OCI-LY1 (cell line): ENCODE results near the gene RPS24.

Experiments used
- H2AFZ ChIP-seq: fragments of 200-600 bp; sonication (generic), shearing (Covaris generic); 2 replicates; pipeline ENCODE4 v1.6.0; 2014; ENCODE audit warnings: antibody characterized with exemption, mild to moderate bottlenecking, low read length
- H3F3A ChIP-seq: fragments of 200-600 bp; sonication (generic), shearing (Covaris generic); 2 replicates; pipeline ENCODE4 v1.6.0; 2014; ENCODE audit warnings: mild to moderate bottlenecking, antibody characterized with exemption, low read length, moderate library complexity; ENCODE audit not compliant: insufficient read depth
- H3K27ac ChIP-seq: fragments of 200-600 bp; sonication (generic); 2 replicates; pipeline ENCODE4 v1.5.1; 2014; ENCODE audit warnings: low read length, mixed run types, mild to moderate bottlenecking, low read depth; ENCODE audit not compliant: poor library complexity, severe bottlenecking
- H3K27me3 ChIP-seq: fragments of 200-600 bp; sonication (generic); 2 replicates; pipeline ENCODE4 v1.6.0; 2014; ENCODE audit warnings: antibody characterized with exemption, mild to moderate bottlenecking, low read length, moderate library complexity; ENCODE audit not compliant: insufficient read depth
- H3K36me3 ChIP-seq: fragments of 200-600 bp; sonication (generic); 2 replicates; pipeline ENCODE4 v1.6.1; 2014; ENCODE audit warnings: mild to moderate bottlenecking, antibody characterized with exemption, low read length, moderate library complexity, mixed read lengths; ENCODE audit not compliant: insufficient read depth
- H3K4me1 ChIP-seq: fragments of 200-600 bp; sonication (generic); 2 replicates; pipeline ENCODE4 v1.5.1; 2014; ENCODE audit warnings: mild to moderate bottlenecking, low read length, moderate library complexity; ENCODE audit not compliant: insufficient read depth, severe bottlenecking
- H3K4me2 ChIP-seq: fragments of 200-600 bp; sonication (generic), shearing (Covaris generic); 2 replicates; pipeline ENCODE4 v1.6.1; 2014; ENCODE audit warnings: low read length
- H3K4me3 ChIP-seq: fragments of 200-600 bp; sonication (generic); 2 replicates; pipeline ENCODE4 v1.5.1; 2014; ENCODE audit warnings: low read length, low read depth, mild to moderate bottlenecking, mixed read lengths; ENCODE audit not compliant: poor library complexity, severe bottlenecking
- H3K79me2 ChIP-seq: fragments of 200-600 bp; shearing (Covaris generic); 2 replicates; pipeline ENCODE4 v1.6.1; 2016; ENCODE audit warnings: mixed run types, low read length, mixed read lengths; ENCODE audit not compliant: insufficient read depth
- H3K9ac ChIP-seq: fragments of 200-600 bp; sonication (generic), shearing (Covaris generic); 2 replicates; pipeline ENCODE4 v1.6.1; 2014; ENCODE audit warnings: mild to moderate bottlenecking, low read length, mixed read lengths
- H3K9me2 ChIP-seq: fragments of 200-600 bp; sonication (generic), shearing (Covaris generic); 2 replicates; pipeline ENCODE4 v1.6.1; 2014; ENCODE audit warnings: low read depth, mild to moderate bottlenecking, low read length, mixed read lengths
- H3K9me3 ChIP-seq: fragments of 200-600 bp; shearing (Covaris generic); 2 replicates; pipeline ENCODE4 v1.6.1; 2014; ENCODE audit warnings: low read length, mixed read lengths
- H4K20me1 ChIP-seq: fragments of 200-600 bp; sonication (generic), shearing (Covaris generic); 2 replicates; pipeline ENCODE4 v1.6.0; 2016; ENCODE audit warnings: mild to moderate bottlenecking, low read length; ENCODE audit not compliant: insufficient read depth
- EZH2 ChIP-seq: fragments of 200-600 bp; sonication (generic), shearing (Covaris generic); IDR thresholded peaks from 2 replicates; pipeline ENCODE4 v1.8.0; 2017; ENCODE audit warnings: borderline replicate concordance, mixed run types, mild to moderate bottlenecking, antibody characterized with exemption, low read length, moderate library complexity, mixed read lengths
- TF ChIP-seq, protein P1 (sequence below): fragments of 200-600 bp; sonication (generic), shearing (Covaris generic); IDR thresholded peaks from 2 replicates; pipeline ENCODE4 v1.5.1; 2017; ENCODE audit warnings: mild to moderate bottlenecking, antibody characterized with exemption, low read length, moderate library complexity, mixed read lengths

The RPS24 gene

DNA sequence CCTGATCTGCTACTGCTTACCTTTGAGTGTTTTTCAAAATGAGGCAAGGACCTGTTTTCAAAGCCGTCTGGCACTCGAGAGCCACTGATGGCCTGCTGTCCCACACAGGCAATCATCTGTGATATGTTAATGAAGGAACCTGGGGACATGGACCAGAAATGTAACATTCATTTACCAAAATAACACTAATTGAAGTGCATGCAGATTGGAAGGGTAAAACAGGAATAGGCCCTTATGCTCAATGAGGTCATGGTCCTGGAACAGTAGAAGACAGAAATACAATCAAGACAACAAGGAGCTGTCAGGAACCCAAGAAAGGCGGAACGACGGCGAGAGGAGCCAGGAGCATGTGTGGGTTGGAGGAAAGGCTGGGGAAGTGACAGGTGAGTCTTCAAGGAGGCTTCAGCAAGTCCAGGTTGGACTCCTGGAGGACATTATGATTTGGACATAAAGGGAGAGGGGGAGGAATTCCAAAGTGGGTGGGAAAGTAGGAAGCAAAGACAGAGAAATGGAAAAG is 32.6 kb upstream of the RPS24 start:
- H3K9me2 ChIP-seq: no peaks in the 10 kb centered on the region
- no peak overlapping the region for H3K27ac ChIP-seq
- H4K20me1 ChIP-seq: no peaks in the 10 kb centered on the region
- H3K4me2 ChIP-seq: no peak overlapping the region
- H3K79me2 ChIP-seq: no peaks in the 10 kb centered on the region
- H3K36me3 ChIP-seq: peaks cover 67% of the 10 kb centered on the region
- no peaks in the 10 kb centered on the region for H3K9me3 ChIP-seq
- no peaks in the 10 kb centered on the region for H3F3A ChIP-seq
- no peaks in the 10 kb centered on the region for H3K27me3 ChIP-seq
- no peak overlapping the region for H3K9ac ChIP-seq
- H2AFZ ChIP-seq: no peak overlapping the region
- TF ChIP-seq, protein P1, sequence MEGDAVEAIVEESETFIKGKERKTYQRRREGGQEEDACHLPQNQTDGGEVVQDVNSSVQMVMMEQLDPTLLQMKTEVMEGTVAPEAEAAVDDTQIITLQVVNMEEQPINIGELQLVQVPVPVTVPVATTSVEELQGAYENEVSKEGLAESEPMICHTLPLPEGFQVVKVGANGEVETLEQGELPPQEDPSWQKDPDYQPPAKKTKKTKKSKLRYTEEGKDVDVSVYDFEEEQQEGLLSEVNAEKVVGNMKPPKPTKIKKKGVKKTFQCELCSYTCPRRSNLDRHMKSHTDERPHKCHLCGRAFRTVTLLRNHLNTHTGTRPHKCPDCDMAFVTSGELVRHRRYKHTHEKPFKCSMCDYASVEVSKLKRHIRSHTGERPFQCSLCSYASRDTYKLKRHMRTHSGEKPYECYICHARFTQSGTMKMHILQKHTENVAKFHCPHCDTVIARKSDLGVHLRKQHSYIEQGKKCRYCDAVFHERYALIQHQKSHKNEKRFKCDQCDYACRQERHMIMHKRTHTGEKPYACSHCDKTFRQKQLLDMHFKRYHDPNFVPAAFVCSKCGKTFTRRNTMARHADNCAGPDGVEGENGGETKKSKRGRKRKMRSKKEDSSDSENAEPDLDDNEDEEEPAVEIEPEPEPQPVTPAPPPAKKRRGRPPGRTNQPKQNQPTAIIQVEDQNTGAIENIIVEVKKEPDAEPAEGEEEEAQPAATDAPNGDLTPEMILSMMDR: no peak
- no peak for TF ChIP-seq EZH2
- H3K4me1 ChIP-seq: no peaks in the 10 kb centered on the region
- no peak overlapping the region for H3K4me3 ChIP-seq

DNA sequence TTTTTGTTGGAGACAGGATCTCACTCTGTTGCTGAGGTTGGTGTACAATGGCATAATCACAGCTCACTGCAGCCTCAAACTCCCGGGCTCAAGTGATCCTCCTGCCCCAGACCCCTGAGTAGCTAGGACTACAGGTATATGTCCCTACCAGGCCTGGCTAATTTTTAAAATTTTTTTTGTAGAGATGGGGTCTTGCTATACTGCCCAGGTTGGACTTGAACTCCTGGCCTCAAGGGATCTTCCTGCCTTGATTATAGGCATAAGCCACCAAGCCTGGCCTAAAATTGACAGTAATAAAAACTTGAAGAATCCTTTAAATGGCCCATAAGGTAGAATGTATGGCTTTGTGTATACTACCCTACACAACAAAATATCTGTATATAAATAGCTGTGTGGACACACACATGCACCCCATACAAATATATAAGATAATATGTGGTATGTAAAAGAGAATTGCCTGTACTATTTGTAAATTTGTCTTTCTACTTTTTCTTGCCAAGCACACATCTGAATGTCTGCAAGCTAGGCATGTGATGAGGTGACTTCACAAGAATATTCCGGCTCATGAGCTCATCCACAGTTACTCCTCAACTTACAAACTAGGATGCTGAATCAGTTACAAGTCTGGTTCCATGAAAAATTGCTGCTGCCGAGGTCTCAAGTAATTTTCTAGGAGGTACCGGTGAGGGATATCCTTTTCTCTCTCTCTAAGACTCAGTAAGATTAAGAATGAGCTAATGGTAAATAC is 30.9 kb upstream of the RPS24 start:
- Histone ChIP-seq H3K4me1 (no peaks in the 10 kb centered on the region), H4K20me1 (no peaks in the 10 kb centered on the region), H3K27ac (no peak overlapping the region), H3K4me3 (no peak overlapping the region), H3K36me3 (peaks cover 79% of the 10 kb centered on the region), H3K4me2 (no peak overlapping the region), H3K27me3 (no peaks in the 10 kb centered on the region), H3K79me2 (no peaks in the 10 kb centered on the region), H3K9ac (no peak overlapping the region), H3K9me2 (no peaks in the 10 kb centered on the region), H3K9me3 (no peaks in the 10 kb centered on the region), H2AFZ (no peak overlapping the region), H3F3A (no peaks in the 10 kb centered on the region)
- TF ChIP-seq, protein P1: no peak
- TF ChIP-seq EZH2: no peak

DNA sequence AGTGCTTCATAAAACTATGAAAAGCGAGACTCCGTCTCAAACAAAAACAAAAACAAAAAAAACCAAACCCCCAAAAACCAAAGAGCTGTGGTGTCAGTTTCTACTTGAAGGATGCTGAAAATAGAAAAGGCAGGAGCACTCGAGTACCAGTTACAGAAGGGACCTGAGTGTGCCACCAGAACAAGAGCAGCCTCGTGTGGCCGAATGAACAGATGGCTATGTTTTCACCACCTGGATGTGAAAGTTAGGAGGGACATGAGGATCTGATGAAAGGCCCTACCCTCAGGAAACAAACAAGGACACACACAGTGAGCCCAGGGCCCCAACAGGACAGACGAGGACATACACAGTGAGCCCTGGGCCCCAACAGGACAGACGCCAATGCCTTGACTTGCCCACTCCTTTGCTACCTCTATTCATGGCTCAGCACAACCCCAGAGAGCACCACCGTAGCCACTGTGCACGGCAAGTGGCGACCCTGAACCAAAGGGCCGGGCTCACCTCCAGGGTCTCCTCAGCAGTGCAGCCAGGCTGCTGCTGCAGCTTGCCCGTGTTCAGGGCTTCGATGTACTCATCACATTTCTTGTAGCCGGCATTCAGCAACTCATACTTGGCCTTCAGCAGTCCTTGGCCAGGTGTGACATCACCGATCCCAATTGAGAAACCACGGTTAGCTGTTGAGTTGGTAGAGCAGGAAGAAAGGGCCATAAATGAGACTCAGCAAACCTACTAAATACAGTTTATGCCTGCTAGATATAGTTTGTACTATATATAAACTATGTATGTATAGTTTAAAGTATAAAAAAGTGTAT is 29.2 kb upstream of the RPS24 start:
- TF ChIP-seq, protein P1: no peak
- no peak for TF ChIP-seq EZH2
- Histone ChIP-seq H3K4me3 (no peak overlapping the region), H3K4me1 (no peaks in the 10 kb centered on the region), H3K9me3 (no peaks in the 10 kb centered on the region), H3K79me2 (no peaks in the 10 kb centered on the region), H3K9me2 (no peaks in the 10 kb centered on the region), H3K27me3 (no peaks in the 10 kb centered on the region), H2AFZ (no peak overlapping the region), H3K4me2 (no peak overlapping the region), H3F3A (no peaks in the 10 kb centered on the region), H3K27ac (no peak overlapping the region), H4K20me1 (no peaks in the 10 kb centered on the region), H3K9ac (no peak overlapping the region), H3K36me3 (peaks cover 85% of the 10 kb centered on the region)
